ENCODE measurements around the gene SPATA4.
"Not testable (repeated sequence)": the region's sequence is repeated elsewhere in the genome, so short reads cannot be mapped to it uniquely, and the experiment has no call there.

The SPATA4 gene

DNA sequence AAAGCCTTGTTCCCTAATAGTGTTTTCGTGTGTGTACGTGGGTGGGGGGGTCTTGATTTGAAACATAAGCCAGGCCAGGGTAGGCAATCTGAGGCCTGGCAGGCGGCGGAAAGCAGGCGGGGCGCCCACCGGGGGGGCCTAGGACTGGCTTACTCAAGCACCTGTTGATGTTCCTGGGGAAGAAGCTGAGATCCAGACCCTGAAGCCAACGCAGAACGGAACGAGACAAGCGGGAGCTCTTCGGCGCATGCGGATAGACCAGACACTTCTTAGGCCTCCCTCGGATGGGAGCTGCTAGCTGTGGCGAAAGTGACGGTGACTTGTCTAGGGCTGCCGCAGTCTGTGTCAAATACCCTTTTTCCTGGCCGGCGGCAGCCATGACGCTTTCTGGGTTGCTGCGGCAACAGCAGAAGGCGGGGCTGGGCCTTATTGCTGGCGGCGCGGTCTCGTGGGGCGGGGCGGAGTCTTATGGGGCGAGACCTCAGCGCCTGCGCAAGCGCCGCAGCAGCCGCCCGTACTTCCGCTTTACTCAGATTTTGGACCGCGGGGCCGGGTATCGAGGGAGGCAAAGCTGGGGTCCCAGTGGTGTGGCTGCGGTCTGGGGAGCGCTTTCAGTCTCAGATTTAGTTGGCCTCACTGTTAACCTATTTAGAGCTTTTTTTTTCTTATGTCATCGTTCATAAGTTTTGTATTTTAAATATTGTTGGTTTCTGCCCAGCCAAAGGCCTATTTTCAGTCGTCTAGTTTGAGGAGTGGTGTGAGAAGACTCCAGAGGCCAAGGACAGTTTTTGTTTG lies at the start of gene SPATA4:
Gene SPATA4 (minus strand): TSS at position 402 of the 795 bp plus-strand sequence. CDS start 23 bp downstream, at position 379.
- DNase-seq (ENCODE audit: low spot score): peak; percentile 89

DNA sequence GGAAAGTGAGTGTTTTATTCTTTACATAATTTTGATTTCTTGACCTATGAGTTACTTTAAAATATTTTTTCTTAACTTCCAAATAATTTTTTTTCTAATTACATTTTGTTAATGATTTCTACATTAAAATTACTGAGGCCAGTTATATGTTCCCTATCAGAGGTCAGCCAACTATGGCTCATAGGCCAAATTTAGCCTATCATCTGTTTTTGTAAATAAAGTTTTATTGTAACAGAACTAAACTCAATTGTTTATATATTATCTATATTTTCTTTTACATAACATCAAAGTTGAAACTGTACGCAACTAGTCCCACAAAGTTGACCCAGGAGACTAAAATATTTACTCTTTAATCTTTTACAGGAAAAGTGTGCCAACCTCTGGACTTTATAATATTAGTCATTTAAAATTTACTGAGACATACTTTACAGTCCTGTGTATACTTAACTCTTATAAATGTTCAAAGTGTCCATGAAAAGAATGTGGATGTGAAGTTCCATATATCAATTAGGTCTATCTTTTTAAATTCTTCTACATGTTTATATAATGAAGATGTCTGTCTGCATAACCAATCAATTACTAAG lies 47.5 kb upstream of the SPATA4 start:
- DNase-seq (ENCODE audit: low spot score): no peak

DNA sequence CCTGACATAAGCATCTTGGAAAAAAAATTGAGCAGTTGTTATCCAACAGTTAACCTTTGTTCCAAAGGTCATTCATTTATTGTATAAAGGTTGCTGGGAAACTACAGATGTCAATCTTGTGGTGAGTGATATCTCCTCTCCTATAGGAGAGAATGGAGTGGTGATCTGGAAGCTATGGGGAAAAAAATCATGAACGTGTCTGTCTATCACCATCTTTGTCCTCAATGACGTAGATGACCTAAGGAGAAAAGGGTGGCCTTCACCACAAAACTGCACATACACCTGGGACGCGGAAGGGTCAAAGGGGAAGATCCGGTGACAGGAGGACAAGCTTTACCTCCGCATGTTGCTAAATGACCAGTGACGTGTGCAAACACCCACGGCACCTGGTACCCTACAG lies 46.3 kb upstream of the SPATA4 start:
- no peak for DNase-seq (ENCODE audit: low spot score)

DNA sequence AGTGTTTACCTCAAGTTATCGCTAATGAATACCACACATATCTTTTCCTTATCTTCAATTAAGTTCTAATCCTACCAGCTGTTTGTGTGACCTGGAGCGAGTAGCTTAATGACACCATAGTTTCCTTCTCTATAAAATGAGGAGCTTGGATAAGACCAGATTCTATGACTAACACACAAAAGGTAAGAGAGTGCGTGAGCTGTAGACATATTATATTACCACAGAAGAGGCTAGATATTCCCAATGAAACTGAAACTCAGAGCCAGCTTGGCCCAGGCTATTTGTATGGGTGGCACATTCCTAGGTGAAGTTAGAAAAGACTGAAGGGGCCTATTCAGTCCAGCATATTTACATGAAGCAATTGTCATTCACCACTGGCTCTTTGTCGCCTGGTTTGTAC lies 43.4 kb upstream of the SPATA4 start:
- no peak for DNase-seq (ENCODE audit: low spot score)

DNA sequence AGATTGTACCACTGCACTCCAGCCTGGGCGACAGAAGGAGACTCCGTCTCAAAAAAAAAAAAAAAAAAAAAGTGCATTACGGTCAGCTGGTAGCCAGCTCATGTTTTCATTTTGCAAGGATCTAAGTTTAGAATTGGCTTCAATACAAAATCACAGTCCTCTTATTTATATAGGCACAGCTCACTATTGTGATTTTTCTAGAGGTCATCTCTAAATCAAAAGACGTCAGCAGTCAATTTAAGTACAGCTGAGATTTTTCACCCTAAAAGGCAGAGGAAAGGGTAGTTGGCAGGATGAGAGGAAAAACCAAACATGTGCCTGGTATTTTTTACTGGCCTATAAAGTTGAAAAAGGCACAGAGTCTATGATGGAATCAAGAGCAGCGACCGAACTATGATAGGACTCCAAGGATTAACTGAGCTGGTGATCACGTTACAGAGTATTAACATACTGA lies 42.8 kb upstream of the SPATA4 start:
- DNase-seq (ENCODE audit: low spot score): no peak

DNA sequence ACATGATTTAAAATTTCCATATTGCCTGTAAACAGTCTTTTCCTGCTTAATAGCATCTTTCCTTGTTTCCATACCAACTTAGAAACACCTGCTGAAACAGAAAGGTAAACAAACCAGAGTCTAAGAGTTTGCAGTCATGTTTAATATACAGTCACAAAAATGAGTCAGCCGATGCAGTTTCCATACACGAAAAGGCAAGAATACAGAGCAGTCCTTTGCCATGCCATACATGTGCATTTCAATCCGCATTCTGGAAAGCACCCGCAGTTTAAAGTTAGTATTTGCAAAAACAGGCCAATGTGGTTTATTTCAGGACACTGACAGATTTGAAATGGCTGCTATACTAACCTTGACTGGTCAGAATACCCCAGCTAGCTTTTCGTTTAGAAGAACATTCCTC lies 41.6 kb upstream of the SPATA4 start:
- no peak for DNase-seq (ENCODE audit: low spot score)

DNA sequence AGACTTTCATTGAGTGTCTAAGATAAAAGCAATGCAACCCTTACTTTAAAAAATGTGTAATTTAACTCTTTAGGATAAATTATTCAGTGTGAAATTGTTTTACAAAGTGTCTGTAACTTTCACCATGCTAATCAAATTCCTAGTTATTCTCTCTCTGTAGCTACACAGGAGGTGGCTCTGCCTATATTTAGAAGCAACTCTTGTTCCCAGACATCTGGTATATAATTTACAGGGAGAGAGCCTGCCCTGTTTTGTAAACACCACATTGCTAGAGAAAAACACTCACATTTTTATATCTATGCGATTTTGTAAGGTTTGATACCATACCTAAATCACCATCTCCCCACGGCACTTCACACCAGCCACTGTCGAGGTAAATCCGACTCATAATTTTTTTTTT lies 35.5 kb upstream of the SPATA4 start:
- no peak for DNase-seq (ENCODE audit: low spot score)

DNA sequence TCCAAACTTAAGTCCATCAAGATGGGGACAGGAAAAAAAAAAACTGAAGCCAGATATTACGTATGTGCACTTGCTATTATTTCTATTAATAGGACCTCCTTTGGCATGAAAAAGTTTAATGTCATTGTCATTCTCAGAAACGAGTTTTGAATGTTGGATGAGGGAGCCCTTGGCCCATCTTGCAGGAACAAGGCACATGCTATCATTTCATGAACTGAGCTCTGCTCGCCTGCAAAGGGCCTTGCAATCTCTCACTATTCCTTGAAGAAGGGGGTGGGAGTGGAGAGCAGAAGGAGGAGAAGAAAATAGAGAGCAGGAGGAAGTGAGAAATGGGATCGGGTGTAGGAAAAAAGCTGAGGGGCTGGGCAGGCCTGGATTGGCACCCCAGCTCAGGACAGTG lies 34.3 kb upstream of the SPATA4 start:
- no peak for DNase-seq (ENCODE audit: low spot score)

DNA sequence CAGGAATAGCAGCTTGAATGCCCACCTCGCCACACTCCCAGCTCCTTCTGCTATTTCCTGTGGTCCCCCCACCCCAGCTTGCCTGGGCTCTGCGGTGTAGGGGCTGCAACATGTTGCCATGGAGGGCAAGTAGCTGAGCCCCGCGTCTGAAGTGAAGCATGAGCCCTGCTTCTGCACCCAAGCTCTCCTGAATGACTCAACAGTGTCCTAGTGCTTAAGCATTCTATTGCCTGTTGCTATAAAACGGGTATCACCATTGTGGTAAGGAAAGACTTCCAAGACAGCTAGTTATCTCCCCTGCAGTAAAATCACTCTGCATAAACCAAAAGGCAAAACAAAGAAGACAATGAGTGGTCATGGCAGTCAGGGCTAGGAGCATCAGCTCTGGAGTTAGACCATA lies 31.4 kb upstream of the SPATA4 start:
- no peak for DNase-seq (ENCODE audit: low spot score)

DNA sequence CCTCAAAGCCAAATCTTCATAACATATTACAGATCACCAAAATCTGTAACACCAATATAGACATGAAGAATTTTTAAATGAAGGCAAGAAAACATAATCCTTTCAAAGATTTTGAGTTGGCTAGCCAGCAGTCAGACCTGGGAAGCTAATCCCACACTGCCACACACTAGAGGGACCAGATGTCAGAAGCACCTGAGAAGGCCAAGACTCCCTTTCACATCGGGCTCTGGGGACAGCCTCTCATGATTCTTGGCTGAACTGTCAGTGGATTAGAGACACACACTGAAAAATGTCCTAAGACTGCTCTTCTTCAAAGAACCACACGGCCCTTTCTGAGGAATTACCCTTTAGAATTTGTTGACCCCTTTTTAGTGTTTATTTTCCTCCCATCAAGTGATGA lies 28.2 kb upstream of the SPATA4 start:
- no peak for DNase-seq (ENCODE audit: low spot score)

DNA sequence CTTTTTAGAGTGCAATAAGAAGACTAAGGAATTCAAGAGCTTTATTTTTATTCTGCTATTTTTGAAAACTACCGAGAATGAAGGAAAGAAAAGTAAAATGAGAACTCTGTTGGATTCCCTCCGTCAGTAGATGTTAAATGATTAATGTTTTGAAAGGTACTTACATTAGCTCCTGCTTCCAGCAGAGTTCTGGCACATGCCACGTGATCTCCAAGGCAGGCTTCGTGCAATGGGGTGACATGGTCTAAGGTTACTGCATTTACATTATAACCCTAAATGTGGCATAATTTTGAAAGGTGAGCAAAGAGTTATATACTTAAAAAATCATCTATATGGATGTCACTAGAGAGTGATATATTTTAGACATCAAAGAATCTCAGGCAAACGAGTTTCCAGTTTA lies 26.8 kb upstream of the SPATA4 start:
- no peak for DNase-seq (ENCODE audit: low spot score)

DNA sequence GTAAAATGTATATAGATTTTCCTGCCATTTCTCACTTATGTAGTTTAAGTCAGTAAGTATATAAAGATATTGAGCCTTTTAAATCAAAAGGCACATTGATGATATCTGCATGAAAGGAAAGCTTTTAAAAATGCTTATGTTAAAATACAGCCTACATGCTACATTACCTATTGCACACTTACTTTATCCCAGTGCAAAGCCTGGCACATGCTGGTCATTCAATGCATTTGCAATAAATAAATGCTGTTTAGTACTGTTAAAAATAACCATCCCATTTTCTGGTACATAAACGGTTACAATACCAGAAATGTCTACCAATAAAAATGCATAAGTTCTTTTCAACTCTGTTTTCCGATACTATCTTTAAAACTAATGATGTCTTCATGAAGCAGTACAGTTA lies 22.1 kb upstream of the SPATA4 start:
- DNase-seq (ENCODE audit: low spot score): no peak

DNA sequence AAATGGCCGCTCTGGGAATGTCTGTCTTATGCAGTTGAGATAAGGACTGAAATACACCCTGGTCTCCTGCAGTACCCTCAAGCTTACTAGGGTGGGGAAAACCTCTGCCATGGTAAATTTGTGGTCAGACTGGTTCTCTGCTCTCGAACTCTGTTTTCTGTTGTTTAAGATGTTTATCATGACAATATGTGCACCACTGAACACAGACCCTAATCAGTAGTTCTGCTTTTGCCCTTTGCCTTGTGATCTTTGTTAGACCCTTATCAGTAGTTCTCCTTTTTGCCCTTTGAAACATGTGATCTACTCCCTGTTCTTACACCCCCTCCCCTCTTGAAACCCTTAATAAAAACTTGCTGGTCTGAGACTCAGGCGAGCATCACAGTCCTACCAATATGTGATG lies 17.0 kb upstream of the SPATA4 start:
- not testable (repeated sequence) for DNase-seq (ENCODE audit: low spot score)

DNA sequence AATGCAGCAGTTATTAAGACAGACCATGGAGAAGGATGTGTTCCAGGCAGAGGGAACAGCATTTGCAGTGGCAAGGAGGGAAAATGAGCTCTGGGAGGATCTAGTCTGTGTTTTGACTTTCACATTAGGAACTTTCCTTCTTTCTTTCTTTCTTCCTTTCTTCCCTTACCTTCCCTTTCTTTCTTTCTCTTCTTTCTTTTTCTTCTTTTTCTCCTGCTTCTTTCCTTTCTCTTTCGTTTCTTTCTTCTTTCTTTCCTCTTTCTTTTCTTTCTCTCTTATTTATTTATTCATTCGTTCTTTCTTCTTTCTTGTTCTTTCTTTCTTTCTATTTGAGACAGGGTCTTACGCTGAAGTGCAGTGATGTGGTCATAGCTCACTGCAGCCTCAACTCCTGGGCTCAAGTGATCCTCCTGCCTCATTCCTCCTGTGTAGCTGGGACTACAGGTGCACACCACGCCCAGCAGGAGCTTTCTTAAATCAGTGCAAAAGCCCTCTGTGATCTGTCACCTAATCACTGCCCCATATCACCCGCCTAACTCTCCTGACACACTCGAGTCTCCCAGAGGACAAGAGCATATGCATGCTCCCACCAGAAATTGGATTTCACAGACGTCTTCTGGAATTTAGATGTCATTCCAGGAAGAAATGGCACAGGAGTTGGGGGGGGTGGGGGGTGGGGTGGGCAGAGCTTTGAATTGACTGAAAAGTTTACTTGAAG lies 15.4 kb upstream of the SPATA4 start:
- DNase-seq (ENCODE audit: low spot score): no peak

DNA sequence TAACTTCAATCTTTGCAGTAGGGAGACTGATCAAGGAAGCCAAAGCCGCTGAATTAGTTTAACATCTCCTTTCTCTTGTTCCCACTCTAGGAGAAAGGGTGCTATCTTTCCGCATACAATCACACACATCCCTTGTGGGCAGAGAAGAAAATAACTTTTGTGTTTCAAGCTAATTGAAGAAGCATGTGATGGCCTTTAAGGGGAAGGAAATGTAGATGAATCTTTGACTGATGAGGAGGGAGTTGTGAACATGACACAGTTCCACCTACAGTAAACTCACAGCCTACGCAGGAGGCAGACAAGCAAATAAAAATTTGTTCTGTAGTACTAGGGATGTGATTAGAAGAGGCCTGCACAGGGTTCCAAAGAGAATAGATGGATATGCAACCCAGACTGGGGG lies 14.7 kb upstream of the SPATA4 start:
- no peak for DNase-seq (ENCODE audit: low spot score)

DNA sequence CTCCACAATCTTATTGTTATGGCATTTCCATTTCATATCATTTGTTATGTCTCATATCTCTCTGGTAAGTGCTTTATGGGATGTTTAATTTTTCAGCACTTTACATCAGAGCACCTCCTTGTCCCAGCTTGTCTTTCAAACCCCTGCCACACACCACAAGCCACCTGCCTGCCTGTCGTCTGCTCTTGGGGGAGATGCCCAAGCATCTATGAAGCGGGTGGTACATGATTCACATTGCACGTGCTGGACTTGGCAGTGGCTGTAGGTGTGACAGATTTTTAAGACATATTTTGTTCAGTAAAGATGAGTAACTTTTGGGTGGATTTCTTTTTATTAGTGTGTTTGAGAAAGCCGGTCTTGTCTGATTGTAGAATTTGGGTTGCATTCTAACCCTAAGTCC lies 14.2 kb upstream of the SPATA4 start:
- no peak for DNase-seq (ENCODE audit: low spot score)

DNA sequence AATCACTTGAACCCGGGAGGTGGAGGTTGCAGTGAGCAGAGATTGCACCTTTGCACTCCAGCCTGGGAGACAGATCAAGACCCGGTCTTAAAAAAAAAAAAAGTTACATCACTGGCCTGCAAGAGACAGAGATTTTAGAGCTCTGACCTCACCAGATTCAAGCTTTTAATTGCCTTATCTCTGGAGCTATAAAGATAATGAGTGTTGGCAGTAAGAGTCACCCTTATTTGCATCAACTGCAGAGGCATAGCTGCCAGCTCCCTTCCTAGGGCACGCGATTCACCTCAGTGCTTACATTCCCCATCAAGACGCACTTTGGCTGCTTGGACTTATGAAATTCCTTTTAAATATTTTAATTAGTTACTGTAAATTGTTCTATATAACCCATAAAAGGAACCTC lies 12.5 kb upstream of the SPATA4 start:
- DNase-seq (ENCODE audit: low spot score): no peak

DNA sequence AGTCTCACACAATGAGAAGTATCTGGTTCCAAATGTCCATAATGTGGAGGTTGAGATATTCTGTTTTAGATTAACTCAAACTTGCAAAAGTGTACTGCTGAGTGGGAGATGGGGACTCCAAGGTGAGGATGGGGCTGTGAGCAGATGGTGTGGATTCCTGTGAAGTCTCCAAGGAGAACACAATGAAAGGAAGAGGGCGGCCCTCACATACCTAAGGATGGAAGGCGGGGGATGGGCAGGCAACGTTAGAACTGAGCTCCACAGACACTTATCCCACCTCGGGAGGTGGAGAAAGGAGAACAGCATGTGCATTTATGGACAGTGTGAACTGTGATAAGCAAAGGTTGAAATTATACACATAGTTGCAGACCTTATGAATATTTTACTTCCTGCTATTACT lies 9.9 kb upstream of the SPATA4 start:
- no peak for DNase-seq (ENCODE audit: low spot score)

DNA sequence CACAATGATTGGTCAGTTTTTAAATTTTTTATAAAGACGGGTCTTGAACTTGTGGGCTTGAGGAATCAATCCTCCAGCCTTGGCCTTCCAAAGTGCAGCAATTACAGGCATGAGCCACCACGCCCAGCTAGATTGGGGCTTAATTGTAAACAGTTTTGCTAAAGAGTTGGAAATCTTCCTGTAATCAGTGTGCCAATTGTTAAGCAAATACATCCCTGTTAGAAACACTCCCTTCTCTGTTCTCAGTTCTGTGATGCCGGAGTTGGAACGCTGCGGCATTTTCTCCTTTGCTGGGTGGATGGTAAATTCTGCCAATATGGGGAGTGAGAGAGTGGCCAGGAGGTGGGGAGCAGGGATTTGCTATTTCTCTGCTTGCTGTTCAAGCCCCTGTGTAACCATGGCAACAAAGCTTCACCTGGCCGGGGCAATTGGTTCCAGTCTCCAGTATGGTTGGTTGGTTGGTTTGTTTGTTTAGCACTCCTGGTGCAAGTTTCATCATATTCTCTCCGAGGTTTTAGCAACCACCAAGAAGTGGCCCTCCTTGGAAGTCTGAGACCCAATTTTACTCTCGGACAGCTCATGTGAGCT lies 3.0 kb upstream of the SPATA4 start:
- no peak for DNase-seq (ENCODE audit: low spot score)

DNA sequence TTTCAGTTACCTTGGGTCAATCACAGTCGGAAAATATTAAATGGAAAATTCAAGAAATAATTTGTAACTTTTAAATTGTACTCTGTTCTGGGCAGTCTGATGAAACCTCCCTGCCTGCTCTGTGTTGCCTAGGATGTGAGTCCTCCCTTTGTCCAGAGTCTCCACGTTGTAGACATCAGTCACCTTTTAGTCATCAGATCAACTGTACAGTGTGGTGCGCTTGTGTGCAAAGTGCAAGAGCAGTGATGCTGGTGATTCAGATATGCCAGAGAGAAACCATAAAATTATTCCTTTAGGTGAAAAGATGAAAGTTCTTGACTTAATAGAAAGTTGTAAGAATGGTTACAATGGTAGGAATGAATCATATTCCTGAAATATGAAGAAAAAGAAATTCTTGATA lies 1.4 kb downstream of the SPATA4 start:
- no peak for DNase-seq (ENCODE audit: low spot score)

DNA sequence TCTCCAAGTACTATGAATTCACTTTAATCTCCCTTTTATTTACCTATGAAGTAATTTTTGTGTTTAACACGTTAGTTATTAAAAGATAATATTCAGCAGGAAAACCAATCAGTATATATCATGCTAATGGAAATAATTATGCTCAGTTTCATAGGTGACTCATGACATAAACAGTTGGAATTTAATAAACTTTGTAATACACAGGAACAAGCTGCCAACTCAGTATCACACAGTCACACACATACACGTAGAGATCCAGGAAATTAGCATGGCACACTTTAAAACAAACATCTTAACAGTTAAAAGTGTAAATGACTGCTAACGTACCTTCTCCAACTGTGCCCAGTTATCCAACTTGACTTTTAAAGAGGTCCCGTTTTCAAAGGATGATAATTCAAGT lies 2.3 kb downstream of the SPATA4 start:
- no peak for DNase-seq (ENCODE audit: low spot score)

DNA sequence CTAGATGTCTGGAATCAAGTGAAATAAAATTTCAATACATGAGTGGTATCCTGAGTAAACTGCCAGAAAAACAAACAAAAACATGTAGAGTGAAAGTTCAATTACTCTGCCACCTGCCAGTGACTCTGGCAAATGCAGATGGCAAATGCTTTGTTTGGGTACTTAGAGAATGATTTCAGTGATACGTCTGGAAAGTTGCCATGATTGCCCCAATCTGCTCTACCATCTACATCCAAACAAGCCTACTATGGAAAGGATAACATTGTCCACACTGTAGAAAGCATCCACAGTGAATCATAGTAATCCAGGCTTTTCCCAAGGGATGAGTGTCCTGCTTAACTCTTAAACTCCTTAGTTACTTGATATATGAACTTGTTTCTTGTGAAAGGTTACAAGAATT lies 3.4 kb downstream of the SPATA4 start:
- no peak for DNase-seq (ENCODE audit: low spot score)
